Iris pigment epithelial cell (primary cell): Measurements from ENCODE around the gene ATP6V0E2.

ENCODE experiments used
- DNase-seq: peaks from one replicate; pipeline ENCODE4 v3.0.0-alpha.2; 2011; ENCODE audit warnings: low read depth

Gene ATP6V0E2

GRCh38 chr7:149864023-149864422, 9.7 kb upstream of the ATP6V0E2 start:
- DNase-seq = no peak

GRCh38 chr7:149864751-149865150, 9.0 kb upstream of the ATP6V0E2 start:
- DNase-seq = no peak

GRCh38 chr7:149865437-149865836, 8.3 kb upstream of the ATP6V0E2 start:
- peak; percentile 20 for DNase-seq

GRCh38 chr7:149866139-149866778, 7.5 kb upstream of the ATP6V0E2 start:
- no peak for DNase-seq

DNA sequence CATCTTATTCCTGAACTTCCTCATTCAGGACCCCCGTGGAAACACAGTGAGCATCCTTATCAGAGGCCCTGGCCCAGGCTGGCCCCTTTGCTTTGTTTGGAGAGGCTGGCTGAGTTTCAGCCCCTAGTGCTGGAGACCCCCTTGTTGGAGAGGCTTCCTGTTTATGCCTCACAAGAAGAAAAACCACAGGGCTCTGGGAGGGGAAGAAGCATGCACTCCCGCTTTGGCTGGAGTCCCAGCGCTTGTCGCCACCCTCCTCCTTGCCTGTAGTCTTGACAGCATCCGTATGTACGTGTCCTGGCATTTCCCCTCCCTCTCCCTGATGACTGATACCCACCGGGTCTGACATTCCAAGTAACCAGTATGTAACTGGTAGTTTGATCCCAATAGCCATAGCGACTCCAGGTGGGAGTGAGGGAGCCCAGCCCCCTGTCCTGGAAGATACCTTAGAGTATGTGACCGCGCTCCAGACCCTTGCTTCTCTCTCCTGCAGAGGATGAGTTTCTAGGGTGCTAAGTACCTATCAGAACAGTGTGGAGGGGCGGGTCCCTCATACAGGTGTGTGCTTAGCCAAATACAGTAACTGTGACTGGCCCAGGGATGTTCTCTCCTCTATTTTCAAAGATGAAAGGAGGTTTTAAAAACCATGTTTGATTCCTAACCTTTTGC, 6.9 kb upstream of the ATP6V0E2 start:
- DNase-seq = peak; percentile 68

DNA sequence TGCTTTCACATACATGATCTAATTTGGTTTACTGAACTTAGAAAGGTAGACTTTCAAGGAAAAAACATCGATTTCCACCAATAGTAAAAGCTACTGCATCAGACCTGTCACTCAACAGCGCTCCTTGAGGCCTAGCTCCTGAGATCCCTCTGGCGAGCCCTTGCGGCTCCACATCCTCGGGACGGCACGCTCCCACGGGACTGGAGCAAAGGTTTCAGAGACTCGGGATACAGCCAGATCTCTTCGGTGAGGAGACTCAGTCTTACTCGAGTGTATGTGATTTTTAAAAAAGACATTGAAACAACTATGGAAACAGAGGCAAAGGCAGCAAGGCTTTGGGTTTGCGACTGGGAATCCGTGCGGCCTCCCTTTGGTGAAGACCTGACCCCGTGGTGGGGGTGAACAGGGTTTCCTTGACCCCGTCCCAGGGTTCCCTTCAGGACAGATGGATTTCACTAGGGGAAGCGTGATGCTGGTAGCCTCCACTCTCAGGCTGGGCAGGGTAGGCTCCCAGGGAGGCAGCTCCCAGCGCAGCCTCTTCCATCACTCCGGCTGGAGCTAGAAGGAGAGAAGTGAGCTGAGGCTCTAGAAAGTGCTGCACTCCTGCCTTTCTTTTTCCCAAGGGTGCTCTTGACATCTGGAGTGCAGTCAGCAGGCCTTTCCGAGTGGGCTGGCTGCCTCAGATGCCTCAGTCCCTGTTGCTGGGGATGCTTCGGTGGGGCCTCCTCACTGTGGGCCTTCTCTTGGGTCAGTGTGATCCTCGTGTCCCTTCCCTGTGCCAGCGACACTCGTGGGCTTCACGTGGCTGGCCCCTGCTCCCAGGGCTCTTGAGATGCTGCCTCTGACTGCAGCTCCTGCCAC, 5.8 kb upstream of the ATP6V0E2 start:
- no peak for DNase-seq

- DNase-seq = no peak
Observed at GRCh38 chr7:149868623-149869290, 5.0 kb upstream of the ATP6V0E2 start.

DNA sequence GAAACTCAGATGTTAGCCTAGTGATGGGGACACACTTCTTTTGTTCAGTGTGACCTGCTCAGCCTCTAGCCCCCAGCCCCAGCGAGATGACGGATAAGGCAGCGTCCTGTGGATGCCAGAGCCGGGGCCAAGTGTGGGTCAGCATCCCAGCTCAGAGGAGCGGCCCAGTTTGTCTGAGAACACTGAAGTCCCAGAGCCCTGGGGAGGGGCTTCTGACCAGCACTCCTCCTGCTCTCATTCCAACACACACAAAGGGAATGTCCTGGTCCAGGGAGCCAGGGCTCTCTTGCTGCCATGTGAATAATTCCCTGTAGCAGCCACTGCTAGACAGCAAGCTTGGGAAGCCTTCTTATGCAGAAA, 4.5 kb upstream of the ATP6V0E2 start:
- DNase-seq = no peak

DNA sequence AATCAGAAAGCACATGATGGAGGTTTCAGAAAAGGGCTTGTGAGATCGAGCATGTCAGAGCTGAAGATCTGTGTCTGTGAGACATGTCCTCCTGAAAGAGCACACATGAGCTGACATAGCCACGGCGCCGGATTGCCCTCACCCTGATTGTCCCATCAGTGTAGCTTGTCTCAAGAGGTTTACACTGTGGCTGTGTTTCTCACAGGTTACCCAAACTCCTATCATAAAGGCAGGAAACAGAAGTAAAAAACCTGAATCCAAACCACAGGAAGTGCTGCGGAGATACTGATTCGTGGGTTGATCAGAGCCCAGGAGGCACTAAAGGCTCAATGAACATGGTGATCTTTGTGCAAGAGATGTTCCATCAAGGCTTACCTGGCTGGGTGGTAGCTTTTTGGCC, 3.9 kb upstream of the ATP6V0E2 start:
- DNase-seq = no peak

GRCh38 chr7:149870274-149870673, 3.5 kb upstream of the ATP6V0E2 start:
- DNase-seq = no peak

DNA sequence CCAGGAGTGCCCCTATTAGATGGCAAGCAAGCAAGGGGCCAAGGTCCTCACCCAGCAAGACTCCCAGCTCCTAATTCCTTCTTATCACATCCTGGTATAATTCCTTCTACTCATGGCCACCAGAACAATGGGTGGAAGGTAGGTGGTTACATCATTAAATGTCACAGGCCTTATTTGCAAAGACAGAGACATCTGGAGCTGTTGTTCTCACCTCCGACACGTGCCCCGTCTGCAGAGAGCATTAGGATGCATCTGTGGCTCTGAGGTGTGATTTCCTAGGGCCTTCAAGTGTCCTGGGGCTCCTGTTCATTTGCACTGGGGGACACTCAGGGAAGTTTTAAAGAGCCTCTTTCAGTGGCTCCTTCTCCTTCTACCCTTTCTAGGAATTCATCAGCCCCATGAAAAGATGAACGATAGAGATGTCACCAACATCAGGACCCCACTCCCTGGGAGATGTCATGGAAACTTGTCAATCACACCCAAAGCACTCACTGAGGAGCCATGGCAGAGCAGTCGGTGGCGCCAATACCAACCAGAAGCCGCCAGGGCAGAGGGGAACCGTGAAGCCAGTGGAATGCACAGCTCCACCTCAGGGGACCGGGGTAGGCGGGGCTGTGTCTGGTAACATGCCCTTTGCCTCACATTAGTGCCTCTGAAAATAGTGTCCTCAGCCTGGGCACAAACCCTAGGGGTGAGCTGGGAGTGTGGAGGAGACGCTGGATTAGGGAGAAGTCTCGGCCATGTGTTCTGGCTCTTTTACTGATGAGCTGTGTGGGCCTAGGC, 2.9 kb upstream of the ATP6V0E2 start:
- DNase-seq = no peak

DNA sequence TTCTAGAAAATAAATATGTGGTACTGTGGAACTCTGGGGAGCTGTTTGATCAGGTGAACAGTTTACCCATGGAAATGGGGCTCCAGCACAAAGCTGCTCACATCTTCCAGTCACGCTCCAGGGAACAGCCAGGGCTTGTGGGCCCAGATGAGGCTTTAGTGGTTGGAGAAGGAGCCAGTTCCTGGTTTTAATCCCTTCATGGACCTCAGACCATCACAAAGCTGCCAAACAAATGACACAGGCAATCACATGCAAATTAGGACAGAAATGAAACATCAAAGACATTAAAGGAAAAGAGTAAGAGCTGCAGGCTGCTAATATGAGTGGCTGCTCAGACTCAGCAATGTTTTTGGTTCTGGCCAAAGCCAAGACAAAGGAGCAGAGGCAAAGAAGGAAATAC, 2.2 kb upstream of the ATP6V0E2 start:
- no peak for DNase-seq

DNA sequence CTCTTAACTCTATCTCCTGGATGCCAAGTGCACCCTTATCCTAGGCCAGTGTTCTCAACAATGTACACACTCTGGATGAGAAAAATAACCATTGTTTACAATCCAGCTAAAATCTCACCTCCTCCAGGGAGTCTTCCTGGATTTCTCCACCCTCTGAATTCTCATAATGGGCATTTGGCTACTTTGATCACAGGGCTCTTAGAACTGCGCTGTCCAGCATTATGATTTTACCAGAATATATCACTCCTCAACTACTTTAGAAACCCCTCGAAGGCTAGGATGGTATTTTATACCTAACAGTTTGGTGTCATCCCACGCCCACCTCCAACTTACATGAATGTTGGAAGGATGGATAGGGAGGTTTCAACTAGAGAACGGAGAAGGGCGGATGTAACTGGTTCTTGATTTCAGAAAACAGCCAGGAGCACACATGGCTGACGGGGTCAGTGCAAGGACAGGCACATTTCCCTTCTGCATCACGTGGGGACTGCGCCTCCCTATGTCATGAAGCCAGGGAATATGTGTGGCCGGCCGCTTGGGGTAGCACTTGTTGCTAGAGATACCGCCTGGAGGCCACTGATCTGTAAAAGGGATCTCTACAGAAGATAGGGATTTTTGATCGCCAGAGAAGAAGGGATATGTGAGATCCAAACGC, 1.2 kb upstream of the ATP6V0E2 start:
- DNase-seq = peak; percentile 93

- no peak for DNase-seq
Observed at GRCh38 chr7:149873970-149874643, 338 bp downstream of the ATP6V0E2 start.

DNA sequence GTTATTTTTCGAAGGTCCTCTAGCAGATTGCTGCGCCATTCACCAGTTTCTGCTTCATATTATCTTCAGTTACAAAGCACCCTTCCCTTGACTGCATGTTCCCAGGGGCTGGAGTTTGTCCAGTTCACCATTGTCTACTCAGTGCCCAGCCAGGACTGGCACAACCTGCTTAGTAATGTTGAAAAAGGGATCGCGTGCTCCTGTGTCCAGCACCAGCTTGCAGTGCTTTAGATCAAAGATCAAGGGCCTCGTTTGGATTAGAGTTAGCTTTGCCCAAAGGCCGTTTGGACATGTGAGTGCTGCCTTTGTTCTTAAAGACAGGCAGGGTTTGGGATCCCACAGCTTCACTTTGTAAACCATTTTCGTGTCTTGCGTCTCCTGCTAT, 867 bp downstream of the ATP6V0E2 start:
- DNase-seq = no peak

GRCh38 chr7:149875396-149875795, 1.6 kb downstream of the ATP6V0E2 start:
- DNase-seq = no peak

DNA sequence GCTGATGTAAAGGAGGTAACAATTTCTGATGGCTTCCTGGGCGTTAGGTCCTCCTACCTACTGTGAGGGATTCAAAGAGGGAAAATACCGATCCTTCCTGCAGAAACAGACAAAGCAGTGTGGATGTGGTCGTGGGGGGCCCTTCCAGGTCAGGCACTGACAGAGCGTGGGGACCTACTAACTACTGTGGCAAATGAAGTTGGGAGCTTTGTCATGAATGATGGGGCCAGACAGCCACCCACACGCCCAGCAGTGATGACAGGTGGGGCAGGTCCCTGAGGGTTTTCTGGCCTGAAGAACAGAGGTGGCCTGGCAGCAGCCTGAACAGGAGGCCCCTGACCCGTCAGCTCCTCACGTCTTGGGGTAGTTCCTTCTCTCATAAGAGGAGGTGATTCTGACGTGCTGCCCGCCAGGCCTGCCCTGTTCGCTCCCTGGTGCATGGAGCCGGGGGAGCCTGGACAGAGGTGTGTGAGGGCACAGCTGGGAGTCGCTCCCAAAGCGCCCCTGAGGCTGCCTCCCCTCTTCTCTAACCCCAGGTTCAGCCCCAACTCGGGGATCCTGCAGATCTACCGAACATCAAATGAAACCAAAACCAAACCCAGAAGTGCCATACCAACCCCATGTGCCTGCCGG, 4.2 kb downstream of the ATP6V0E2 start:
- no peak for DNase-seq

DNA sequence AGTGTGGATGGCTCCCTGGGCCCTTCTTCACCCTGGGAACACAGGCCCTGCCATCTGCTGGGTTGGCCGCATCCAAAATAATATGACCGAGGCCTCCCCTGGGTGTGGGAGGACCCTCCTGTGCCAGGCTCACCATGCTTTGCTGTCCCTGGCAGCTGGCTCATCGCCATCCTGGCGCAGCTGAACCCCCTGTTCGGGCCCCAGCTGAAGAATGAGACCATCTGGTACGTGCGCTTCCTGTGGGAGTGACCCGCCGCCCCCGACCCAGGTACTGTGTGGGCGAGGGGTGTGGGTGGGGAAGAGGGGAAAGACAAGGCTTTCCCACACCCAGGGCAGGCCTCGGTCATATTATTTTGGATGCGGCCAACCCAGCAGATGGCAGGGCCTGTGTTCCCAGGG, 4.8 kb downstream of the ATP6V0E2 start:
- no peak for DNase-seq

GRCh38 chr7:149879271-149879743, 5.5 kb downstream of the ATP6V0E2 start:
- no peak for DNase-seq
